Peyer's patch (tissue), 4 donors: Measurements from ENCODE around the gene ADAMTS12. TPM values are rescaled to one million over a fixed set of nuclear protein-coding genes. Genes with fewer than 3 reads are reported as not detected.

Source experiments
- DNase-seq, 3 donors: peaks; one replicate each; pipeline ENCODE4 v3.0.0-alpha.2; 2017 to 2019
- H3K27ac ChIP-seq, 4 donors: fragments of 200-600 bp; sonication (generic); one replicate each; pipeline ENCODE4 v1.5.1; 2016 to 2019
- H3K27me3 ChIP-seq, 2 donors: fragments of 200-600 bp; sonication (generic); one replicate each; pipeline ENCODE4 v1.5.1; 2019
- H3K36me3 ChIP-seq, 3 donors: fragments of 200-600 bp; sonication (generic); one replicate each; pipeline ENCODE4 v1.5.1; 2016 to 2019
- H3K4me1 ChIP-seq, 4 donors: fragments of 200-600 bp; sonication (generic); one replicate each; pipeline ENCODE4 v1.5.1; 2016 to 2019
- H3K4me3 ChIP-seq, 4 donors: fragments of 200-600 bp; sonication (generic); 1 replicate in 3 of 4; 2 replicates in 1 of 4; pipeline ENCODE4 v1.5.1; 2016 to 2019; ENCODE audit warnings: mild to moderate bottlenecking in 1 of 4
- H3K9me3 ChIP-seq, 4 donors: fragments of 200-600 bp; sonication (generic); one replicate each; pipeline ENCODE4 v1.5.1; 2016 to 2019; ENCODE audit warnings: mild to moderate bottlenecking in 1 of 4
- CTCF ChIP-seq, 6 experiments: fragments of 450-650 bp in 4 of 6; fragments of 200-600 bp in 2 of 6; sonication (generic) in 1 of 6; IDR thresholded peaks; one replicate each; pipeline ENCODE4 v1.5.1; 2017 to 2019; ENCODE audit warnings: antibody characterized with exemption in 6 of 6, mild to moderate bottlenecking in 3 of 6, moderate library complexity in 1 of 6
- POLR2A ChIP-seq, 2 donors: fragments of 450-650 bp; IDR thresholded peaks; one replicate each; pipeline ENCODE4 v1.5.1; 2017; ENCODE audit warnings: antibody characterized with exemption in 2 of 2, mild to moderate bottlenecking in 2 of 2, moderate library complexity in 2 of 2
- total RNA-seq, 4 donors: library from RNA; depleted of rRNA; stranded (reverse); fragments of >200 nt; gene quantifications; one replicate each; pipeline ENCODE4 v1.1.0, GENCODE V29; 2016

ADAMTS12 gene
- total RNA-seq, 4 donors from 2014 or later = 0.53 to 11.6 (median 1.3) TPM

DNA sequence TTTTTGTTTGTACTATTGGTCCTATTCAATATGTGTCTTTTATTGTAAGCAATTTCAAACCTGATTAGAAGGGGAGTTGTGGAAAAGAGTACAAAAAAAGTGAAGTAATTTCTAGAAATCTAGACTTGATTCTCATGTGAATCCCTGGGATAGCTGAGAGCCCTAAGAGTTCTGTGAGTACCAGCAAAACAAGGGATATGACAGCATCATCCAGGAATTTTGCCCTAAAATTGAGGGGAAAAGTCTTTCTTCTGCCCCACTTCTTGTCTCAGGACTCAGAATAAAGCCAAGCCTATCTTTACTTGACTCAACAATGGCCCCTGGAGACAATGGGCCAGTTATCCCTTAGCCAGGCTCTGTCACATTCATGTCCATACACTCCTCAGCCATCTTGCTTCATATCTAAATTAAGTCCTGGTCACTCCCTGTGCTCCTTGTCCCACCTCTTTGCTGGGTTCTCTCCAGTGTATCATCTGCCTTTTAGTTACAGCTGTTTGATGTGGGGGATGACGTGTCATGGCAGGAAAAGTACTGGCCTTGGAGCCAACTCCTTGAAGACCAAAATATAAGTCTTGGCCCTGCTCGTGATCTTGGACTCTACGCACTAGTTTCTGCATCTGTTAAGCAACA, 81.2 kb downstream of the ADAMTS12 start:
- Histone ChIP-seq H3K27ac (no peak overlapping the region), H3K9me3 (no peaks in the 10 kb centered on the region), H3K4me1 (no peaks in the 10 kb centered on the region), H3K36me3 (no peaks in the 10 kb centered on the region), H3K4me3 (no peak overlapping the region), H3K27me3 (no peaks in the 10 kb centered on the region)
- no peak for TF ChIP-seq CTCF (IDR thresholded peaks at IDR 0.05)
- no peak for TF ChIP-seq POLR2A (IDR thresholded peaks at IDR 0.05)
- no peak for DNase-seq

- Histone ChIP-seq H3K27me3 (no peaks in the 10 kb centered on the region), H3K27ac (no peak overlapping the region), H3K4me1 (no peaks in the 10 kb centered on the region), H3K9me3 (no peaks in the 10 kb centered on the region), H3K36me3 (no peaks in the 10 kb centered on the region), H3K4me3 (no peak overlapping the region)
- DNase-seq = no peak
- TF ChIP-seq POLR2A (IDR thresholded peaks at IDR 0.05) (no peak), CTCF (IDR thresholded peaks at IDR 0.05) (no peak)
Measured at GRCh38 chr5:33809936-33810335, 81.9 kb downstream of the ADAMTS12 start.

- no peak for DNase-seq
- H3K36me3 ChIP-seq = no peaks in the 10 kb centered on the region
- H3K9me3 ChIP-seq = no peaks in the 10 kb centered on the region
- TF ChIP-seq POLR2A (IDR thresholded peaks at IDR 0.05) (no peak), CTCF (IDR thresholded peaks at IDR 0.05) (no peak)
- no peak overlapping the region for H3K27ac ChIP-seq
- H3K4me1 ChIP-seq = no peaks in the 10 kb centered on the region
- H3K4me3 ChIP-seq = no peak overlapping the region
- no peaks in the 10 kb centered on the region for H3K27me3 ChIP-seq
Measured at GRCh38 chr5:33808699-33809098, 83.1 kb downstream of the ADAMTS12 start.

DNA sequence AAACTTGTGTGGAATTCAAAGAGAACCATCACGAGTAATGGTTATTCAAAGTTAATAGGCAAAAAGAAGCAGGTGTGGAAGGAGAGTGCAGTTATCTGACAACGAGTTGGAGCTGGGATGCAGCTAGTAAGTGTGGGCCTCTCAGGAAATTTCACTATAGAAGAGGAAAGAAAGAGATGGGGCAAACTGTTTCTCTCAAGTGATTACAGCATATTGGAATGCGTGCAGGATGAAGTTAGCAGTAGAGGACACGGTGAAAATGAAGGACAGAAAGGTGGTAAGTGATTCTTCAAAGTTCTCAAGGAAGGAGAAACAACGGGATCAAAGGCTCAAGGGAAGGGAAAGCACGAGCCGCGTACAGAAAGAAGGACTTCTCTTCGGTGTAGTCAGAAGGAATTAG, 84.0 kb downstream of the ADAMTS12 start:
- no peaks in the 10 kb centered on the region for H3K9me3 ChIP-seq
- no peak for DNase-seq
- H3K4me3 ChIP-seq = no peak overlapping the region
- H3K27ac ChIP-seq = no peak overlapping the region
- TF ChIP-seq CTCF (IDR thresholded peaks at IDR 0.05) (no peak), POLR2A (IDR thresholded peaks at IDR 0.05) (no peak)
- H3K36me3 ChIP-seq = no peaks in the 10 kb centered on the region
- no peaks in the 10 kb centered on the region for H3K27me3 ChIP-seq
- H3K4me1 ChIP-seq = no peaks in the 10 kb centered on the region

- H3K36me3 ChIP-seq = no peaks in the 10 kb centered on the region
- no peak overlapping the region for H3K4me3 ChIP-seq
- H3K4me1 ChIP-seq = no peaks in the 10 kb centered on the region
- no peak overlapping the region for H3K27ac ChIP-seq
- no peaks in the 10 kb centered on the region for H3K9me3 ChIP-seq
- TF ChIP-seq POLR2A (IDR thresholded peaks at IDR 0.05) (no peak), CTCF (IDR thresholded peaks at IDR 0.05) (no peak)
- H3K27me3 ChIP-seq = no peaks in the 10 kb centered on the region
- no peak for DNase-seq
Measured at GRCh38 chr5:33806738-33807442, 84.9 kb downstream of the ADAMTS12 start.
